Prostate gland (tissue), 2 donors: ENCODE data around the gene METTL27. TPM values are rescaled to one million over a fixed set of nuclear protein-coding genes. Genes with fewer than 3 reads are reported as not detected.

Source experiments
- DNase-seq: peaks from one replicate; pipeline ENCODE4 v3.0.0-alpha.2; 2019; ENCODE audit warnings: low spot score
- H3K27ac ChIP-seq, 2 donors: fragments of 200-600 bp; sonication (generic); 2 replicates each; pipeline ENCODE4 v1.5.1; 2017 to 2019
- H3K27me3 ChIP-seq: fragments of 200-600 bp; sonication (generic); replicated peaks from 2 replicates; pipeline ENCODE4 v1.5.1; 2019; ENCODE audit not compliant: insufficient read depth
- H3K36me3 ChIP-seq, 2 donors: fragments of 200-600 bp; sonication (generic); 1 replicate in 1 of 2; 2 replicates in 1 of 2; pipeline versions ENCODE4 v1.5.1 to v1.8.1; 2017 to 2019
- H3K4me1 ChIP-seq: fragments of 200-600 bp; sonication (generic); replicated peaks from 2 replicates; pipeline ENCODE4 v1.5.1; 2019
- H3K4me3 ChIP-seq, 2 donors: fragments of 200-600 bp; sonication (generic); 2 replicates each; pipeline ENCODE4 v1.5.1; 2017 to 2019
- H3K9me3 ChIP-seq: fragments of 200-600 bp; sonication (generic); 2 replicates; pipeline ENCODE4 v1.5.1; 2017
- CTCF ChIP-seq, 4 experiments: fragments of 200-600 bp in 2 of 4; fragments of 450-650 bp in 2 of 4; sonication (generic) in 2 of 4; IDR thresholded peaks; 1 replicate in 3 of 4; 2 replicates in 1 of 4; pipeline ENCODE4 v1.5.1; 2016 to 2019; ENCODE audit warnings: antibody characterized with exemption in 4 of 4, mild to moderate bottlenecking in 2 of 4, moderate library complexity in 2 of 4
- POLR2A ChIP-seq: fragments of 450-650 bp; IDR thresholded peaks from one replicate; pipeline ENCODE4 v1.6.1; 2016; ENCODE audit warnings: antibody characterized with exemption, mild to moderate bottlenecking
- POLR2AphosphoS5 ChIP-seq: sonication (generic); formaldehyde crosslinking; IDR thresholded peaks from one replicate; pipeline ENCODE4 v1.6.1; 2017; ENCODE audit warnings: antibody characterized with exemption
- WGBS: methylation state at CpG from one replicate; pipeline ENCODE4 v1.1.5; 2018; 5-methylcytosine and 5-hydroxymethylcytosine counted together
- intact Hi-C: fragments of 100-400 bp; cut with DNase I; formaldehyde crosslinking; loops from one replicate; pipeline ENCODE4 v1.14.2; 2022
- total RNA-seq, 2 donors: library from RNA; depleted of rRNA; stranded (reverse); fragments of >200 nt; gene quantifications; one replicate each; pipeline ENCODE4 v1.1.0, GENCODE V29; 2016

METTL27 gene
- total RNA-seq, 2 donors from 2014 or later, result 5.9 to 19.8 TPM

- H3K4me1 ChIP-seq, result no peaks in the 10 kb centered on the region
- 38% methylated on average over 24 of the region's 24 CpGs for whole genome bisulfite sequencing
- H3K27ac ChIP-seq, result peak overlapping the region in 1 of 2 donors; percentile 22
- H3K4me3 ChIP-seq, result no peak overlapping the region
- no peaks in the 10 kb centered on the region for H3K27me3 ChIP-seq
- TF ChIP-seq CTCF (IDR thresholded peaks at IDR 0.05) (no peak), POLR2A (no peak), POLR2AphosphoS5 (no peak)
- H3K9me3 ChIP-seq, result no peaks in the 10 kb centered on the region
- intact Hi-C loops, result loop anchor here (5.0 to 10.0 kb wide), 2 partner anchors 336 to 523 kb away; no protein-coding TSS in a partner anchor
- no peaks in the 10 kb centered on the region for H3K36me3 ChIP-seq
- DNase-seq, result no peak
Observed at GRCh38 chr7:73869011-73869798, 26.9 kb upstream of the METTL27 start.

GRCh38 chr7:73866446-73866767 lies 24.1 kb upstream of the METTL27 start:
- Histone ChIP-seq H3K36me3 (no peaks in the 10 kb centered on the region), H3K27ac (no peak overlapping the region), H3K9me3 (no peaks in the 10 kb centered on the region), H3K4me3 (no peak overlapping the region), H3K27me3 (no peaks in the 10 kb centered on the region), H3K4me1 (no peaks in the 10 kb centered on the region)
- intact Hi-C loops, result loop anchor here (2.0 to 10.0 kb wide), 3 partner anchors 160 to 526 kb away; no protein-coding TSS in a partner anchor
- DNase-seq, result no peak
- TF ChIP-seq POLR2A (no peak), POLR2AphosphoS5 (no peak), CTCF (IDR thresholded peaks at IDR 0.05) (no peak)
- WGBS, result 90% methylated on average over 1 of the region's 1 CpG

GRCh38 chr7:73865738-73866445 lies 23.6 kb upstream of the METTL27 start:
- H3K4me1 ChIP-seq, result no peaks in the 10 kb centered on the region
- H3K36me3 ChIP-seq, result no peaks in the 10 kb centered on the region
- no peak for TF ChIP-seq POLR2AphosphoS5
- peak; percentile 43 to 72 (median 54) for TF ChIP-seq CTCF (IDR thresholded peaks at IDR 0.05)
- intact Hi-C loops, result loop anchor here (2.0 to 10.0 kb wide), 3 partner anchors 161 to 526 kb away; no protein-coding TSS in a partner anchor
- DNase-seq, result peak; percentile 24
- H3K27ac ChIP-seq, result no peak overlapping the region
- H3K9me3 ChIP-seq, result no peaks in the 10 kb centered on the region
- no peaks in the 10 kb centered on the region for H3K27me3 ChIP-seq
- no peak overlapping the region for H3K4me3 ChIP-seq
- 82% methylated on average over 6 of the region's 6 CpGs for WGBS

GRCh38 chr7:73864981-73865711 lies 22.8 kb upstream of the METTL27 start:
- Histone ChIP-seq H3K4me1 (no peaks in the 10 kb centered on the region), H3K27ac (no peak overlapping the region), H3K27me3 (no peaks in the 10 kb centered on the region), H3K36me3 (no peaks in the 10 kb centered on the region), H3K9me3 (no peaks in the 10 kb centered on the region), H3K4me3 (no peak overlapping the region)
- TF ChIP-seq POLR2AphosphoS5 (no peak), POLR2A (no peak), CTCF (IDR thresholded peaks at IDR 0.05) (no peak)
- WGBS, result 94% methylated on average over 6 of the region's 8 CpGs
- intact Hi-C loops, result loop anchor here (5.0 to 10.0 kb wide), 2 partner anchors 340 to 527 kb away; no protein-coding TSS in a partner anchor
- DNase-seq, result no peak
